Sigmoid colon (tissue), 4 donors: ENCODE data around the gene NEK2.

Experiments
- EP300 ChIP-seq, 4 donors: sonication (generic); formaldehyde crosslinking; IDR thresholded peaks; one replicate each; pipeline ENCODE4 v1.6.1; 2017; ENCODE audit warnings: antibody characterized with exemption in 4 of 4
- POLR2A ChIP-seq, 2 donors: fragments of 450-650 bp; IDR thresholded peaks; one replicate each; pipeline ENCODE4 v1.6.1; 2016; ENCODE audit warnings: antibody characterized with exemption in 2 of 2, mild to moderate bottlenecking in 2 of 2, moderate library complexity in 2 of 2
- TF ChIP-seq, protein P1 (sequence below), 4 experiments: fragments of 450-650 bp in 3 of 4; fragments of 200-600 bp in 1 of 4; IDR thresholded peaks; one replicate each; pipeline ENCODE4 v1.5.1; 2016 to 2019; ENCODE audit warnings: antibody characterized with exemption in 4 of 4, mild to moderate bottlenecking in 3 of 4, moderate library complexity in 2 of 4

DNA sequence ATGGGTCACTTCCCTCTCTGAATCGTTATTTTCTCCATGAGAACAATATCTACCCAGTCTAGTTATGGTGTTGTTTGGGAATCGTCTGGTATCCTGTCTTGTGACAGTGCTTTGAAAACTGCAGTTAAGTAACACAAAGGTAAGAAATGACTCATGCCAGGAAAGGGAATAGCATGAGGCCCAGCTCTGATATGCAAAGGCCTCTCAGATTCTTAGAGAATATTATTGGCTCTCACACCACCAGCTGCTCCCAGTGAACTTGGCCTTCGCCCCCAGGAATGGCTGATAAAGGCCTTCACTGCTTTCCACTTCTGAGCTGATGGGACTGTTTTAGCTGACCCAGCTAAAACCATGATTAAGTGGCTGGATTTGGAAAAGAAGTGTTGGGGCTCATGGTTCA is 27.1 kb downstream of the NEK2 start:
- no peak for TF ChIP-seq POLR2A (IDR thresholded peaks at IDR 0.05)
- TF ChIP-seq, protein P1, sequence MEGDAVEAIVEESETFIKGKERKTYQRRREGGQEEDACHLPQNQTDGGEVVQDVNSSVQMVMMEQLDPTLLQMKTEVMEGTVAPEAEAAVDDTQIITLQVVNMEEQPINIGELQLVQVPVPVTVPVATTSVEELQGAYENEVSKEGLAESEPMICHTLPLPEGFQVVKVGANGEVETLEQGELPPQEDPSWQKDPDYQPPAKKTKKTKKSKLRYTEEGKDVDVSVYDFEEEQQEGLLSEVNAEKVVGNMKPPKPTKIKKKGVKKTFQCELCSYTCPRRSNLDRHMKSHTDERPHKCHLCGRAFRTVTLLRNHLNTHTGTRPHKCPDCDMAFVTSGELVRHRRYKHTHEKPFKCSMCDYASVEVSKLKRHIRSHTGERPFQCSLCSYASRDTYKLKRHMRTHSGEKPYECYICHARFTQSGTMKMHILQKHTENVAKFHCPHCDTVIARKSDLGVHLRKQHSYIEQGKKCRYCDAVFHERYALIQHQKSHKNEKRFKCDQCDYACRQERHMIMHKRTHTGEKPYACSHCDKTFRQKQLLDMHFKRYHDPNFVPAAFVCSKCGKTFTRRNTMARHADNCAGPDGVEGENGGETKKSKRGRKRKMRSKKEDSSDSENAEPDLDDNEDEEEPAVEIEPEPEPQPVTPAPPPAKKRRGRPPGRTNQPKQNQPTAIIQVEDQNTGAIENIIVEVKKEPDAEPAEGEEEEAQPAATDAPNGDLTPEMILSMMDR (IDR thresholded peaks at IDR 0.05): no peak
- TF ChIP-seq EP300 (IDR thresholded peaks at IDR 0.05): no peak
